ENCODE results near the gene AMPD3.

Gene AMPD3

GRCh38 chr11:10415817-10416392, 39.2 kb upstream of the AMPD3 start:
- H3K4me3 ChIP-seq (replicated peaks; ENCODE audit: low read depth, low read length): no peak overlapping the region
- DNase-seq (ENCODE audit: extremely low read depth, low read depth): no peak
- TF ChIP-seq CTCF (IDR thresholded peaks at IDR 0.05; ENCODE audit: low read depth, low read length, missing control alignments): no peak

- no peak for DNase-seq (ENCODE audit: extremely low read depth, low read depth)
- TF ChIP-seq CTCF (IDR thresholded peaks at IDR 0.05; ENCODE audit: low read depth, low read length, missing control alignments): no peak
- no peak overlapping the region for H3K4me3 ChIP-seq (replicated peaks; ENCODE audit: low read depth, low read length)
Observed at GRCh38 chr11:10418259-10418949, 36.7 kb upstream of the AMPD3 start.

DNA sequence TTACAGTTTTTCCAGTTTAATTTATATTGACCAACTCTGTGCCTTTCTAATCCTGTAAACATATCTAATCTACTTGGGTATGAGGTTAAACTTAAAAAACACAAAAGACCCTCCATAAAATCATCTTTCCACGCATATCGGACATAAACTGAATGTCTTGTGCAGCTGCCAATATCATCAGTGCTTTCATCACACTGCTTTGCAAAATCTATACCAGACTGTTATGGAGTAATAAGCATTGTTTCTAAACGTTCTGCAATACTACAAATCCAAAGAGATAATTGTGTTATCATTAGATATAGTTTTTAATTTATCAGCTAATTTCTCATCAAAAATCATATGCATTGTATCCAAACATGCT, 36.1 kb upstream of the AMPD3 start:
- DNase-seq (ENCODE audit: extremely low read depth, low read depth): no peak
- no peak overlapping the region for H3K4me3 ChIP-seq (replicated peaks; ENCODE audit: low read depth, low read length)
- TF ChIP-seq CTCF (IDR thresholded peaks at IDR 0.05; ENCODE audit: low read depth, low read length, missing control alignments): no peak

- DNase-seq (ENCODE audit: extremely low read depth, low read depth): no peak
- TF ChIP-seq CTCF (IDR thresholded peaks at IDR 0.05; ENCODE audit: low read depth, low read length, missing control alignments): no peak
Observed at GRCh38 chr11:10426475-10426874, 28.6 kb upstream of the AMPD3 start.

GRCh38 chr11:10428453-10428852, 26.6 kb upstream of the AMPD3 start:
- H3K4me3 ChIP-seq (replicated peaks; ENCODE audit: low read depth, low read length): no peak overlapping the region
- no peak for TF ChIP-seq CTCF (IDR thresholded peaks at IDR 0.05; ENCODE audit: low read depth, low read length, missing control alignments)
- DNase-seq (ENCODE audit: extremely low read depth, low read depth): no peak

More at GRCh38 chr11:10426475-10426874, 28.6 kb upstream of the AMPD3 start:
- no peak overlapping the region for H3K4me3 ChIP-seq (replicated peaks; ENCODE audit: low read depth, low read length)

DNA sequence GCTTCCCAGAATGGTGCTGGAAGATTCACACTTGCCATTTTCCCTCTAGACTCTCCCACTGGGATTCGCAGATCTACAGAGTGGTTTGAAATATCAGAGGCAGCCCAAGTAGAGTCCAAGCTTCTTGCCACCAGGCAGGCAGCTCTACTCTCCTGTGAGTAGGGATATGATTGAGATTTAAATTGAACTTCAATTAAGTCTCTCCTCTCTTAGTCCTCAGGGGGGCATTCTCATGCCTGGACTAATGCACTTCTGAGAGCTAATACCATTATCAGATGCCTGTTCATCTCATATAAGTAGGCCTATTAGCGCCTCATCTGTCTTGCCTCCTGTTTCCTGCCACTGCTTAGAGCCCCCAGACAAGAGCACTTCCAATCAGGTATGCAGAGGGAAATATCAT, 25.5 kb upstream of the AMPD3 start:
- TF ChIP-seq CTCF (IDR thresholded peaks at IDR 0.05; ENCODE audit: low read depth, low read length, missing control alignments): no peak
- H3K4me3 ChIP-seq (replicated peaks; ENCODE audit: low read depth, low read length): no peak overlapping the region
- DNase-seq (ENCODE audit: extremely low read depth, low read depth): no peak

All from HFF-Myc (cell line).